ENCODE data around the gene FCHO1.

The FCHO1 gene, protein sequence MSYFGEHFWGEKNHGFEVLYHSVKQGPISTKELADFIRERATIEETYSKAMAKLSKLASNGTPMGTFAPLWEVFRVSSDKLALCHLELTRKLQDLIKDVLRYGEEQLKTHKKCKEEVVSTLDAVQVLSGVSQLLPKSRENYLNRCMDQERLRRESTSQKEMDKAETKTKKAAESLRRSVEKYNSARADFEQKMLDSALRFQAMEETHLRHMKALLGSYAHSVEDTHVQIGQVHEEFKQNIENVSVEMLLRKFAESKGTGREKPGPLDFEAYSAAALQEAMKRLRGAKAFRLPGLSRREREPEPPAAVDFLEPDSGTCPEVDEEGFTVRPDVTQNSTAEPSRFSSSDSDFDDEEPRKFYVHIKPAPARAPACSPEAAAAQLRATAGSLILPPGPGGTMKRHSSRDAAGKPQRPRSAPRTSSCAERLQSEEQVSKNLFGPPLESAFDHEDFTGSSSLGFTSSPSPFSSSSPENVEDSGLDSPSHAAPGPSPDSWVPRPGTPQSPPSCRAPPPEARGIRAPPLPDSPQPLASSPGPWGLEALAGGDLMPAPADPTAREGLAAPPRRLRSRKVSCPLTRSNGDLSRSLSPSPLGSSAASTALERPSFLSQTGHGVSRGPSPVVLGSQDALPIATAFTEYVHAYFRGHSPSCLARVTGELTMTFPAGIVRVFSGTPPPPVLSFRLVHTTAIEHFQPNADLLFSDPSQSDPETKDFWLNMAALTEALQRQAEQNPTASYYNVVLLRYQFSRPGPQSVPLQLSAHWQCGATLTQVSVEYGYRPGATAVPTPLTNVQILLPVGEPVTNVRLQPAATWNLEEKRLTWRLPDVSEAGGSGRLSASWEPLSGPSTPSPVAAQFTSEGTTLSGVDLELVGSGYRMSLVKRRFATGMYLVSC

DNA sequence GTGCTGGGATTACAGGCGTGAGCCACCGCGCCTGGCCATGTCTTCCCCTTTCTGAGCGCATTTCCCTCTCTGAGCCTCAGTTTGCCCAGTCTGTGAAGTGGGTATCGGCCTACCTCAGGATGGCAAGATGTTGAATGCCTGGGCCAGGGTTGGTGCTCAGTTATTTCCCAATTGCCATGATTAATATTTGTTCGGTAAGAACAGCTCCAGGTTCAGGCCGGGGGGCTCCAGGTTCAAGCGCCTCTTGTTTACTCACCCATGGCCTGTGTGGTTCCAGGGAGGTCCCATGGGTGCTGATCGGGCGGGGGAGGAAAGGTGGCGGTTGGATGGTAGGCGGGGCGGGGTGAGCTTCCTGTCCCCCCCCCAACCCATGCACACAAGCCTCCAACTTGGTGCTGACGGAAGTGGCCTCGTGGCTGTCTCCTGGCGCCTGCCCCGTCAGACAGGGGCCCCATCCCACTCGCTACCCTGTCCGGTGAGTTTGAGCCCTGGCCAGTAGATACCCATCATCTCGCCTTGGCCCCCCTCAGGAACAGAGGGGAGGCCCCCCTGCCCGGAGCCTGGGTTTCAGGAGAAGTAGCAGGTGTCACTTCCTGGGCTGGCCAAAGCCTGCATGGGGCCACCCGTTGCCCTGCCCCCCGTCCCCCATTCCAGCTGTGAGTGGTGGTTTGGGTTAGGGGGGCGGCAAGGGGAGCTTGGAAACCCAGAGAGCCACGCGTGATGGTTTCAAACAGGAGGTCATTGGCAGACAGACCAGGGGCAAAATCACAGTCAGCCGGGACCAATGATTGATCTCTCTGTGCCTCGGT lies at the start of gene FCHO1:
Gene FCHO1 (plus strand): TSS at position 375 of the 809 bp plus-strand sequence. CDS start 3,688 bp downstream, outside the sequence.
- DNase-seq (ENCODE audit: low read depth) = no peak

DNA sequence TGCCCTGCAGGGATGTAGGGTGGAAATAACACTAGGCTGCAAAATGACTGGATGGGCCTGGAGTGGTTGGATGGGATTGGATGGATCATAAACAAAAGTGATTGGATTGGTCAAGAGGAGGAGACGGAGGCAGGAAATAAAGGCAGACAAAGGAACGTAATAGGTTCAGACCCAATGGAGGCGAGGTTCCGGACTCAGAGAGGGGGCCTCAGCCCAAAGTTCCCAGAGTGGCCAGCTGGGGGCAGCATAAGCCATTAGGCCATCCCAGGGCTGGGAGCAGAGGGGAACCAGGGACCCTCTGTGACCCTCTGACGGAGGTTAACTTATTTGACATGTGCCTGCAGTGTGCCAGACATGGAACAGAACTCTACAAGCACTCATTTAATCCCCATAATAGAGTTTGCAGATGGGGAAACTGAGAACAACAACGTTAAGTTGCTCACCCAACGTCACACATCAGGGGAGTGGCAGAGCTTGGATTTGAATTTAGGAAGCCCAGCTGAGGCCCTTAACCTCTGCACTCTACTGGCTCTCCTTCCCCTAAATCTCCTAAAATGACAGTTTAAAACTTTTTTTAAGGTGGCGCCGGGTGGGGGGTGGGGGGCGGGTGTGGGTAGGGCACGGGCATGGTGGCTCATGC lies 47.3 kb upstream of the FCHO1 start:
- no peak for DNase-seq (ENCODE audit: low read depth)

GRCh38 chr19:17706750-17707181 lies 44.5 kb upstream of the FCHO1 start:
- DNase-seq (ENCODE audit: low read depth) = no peak

- no peak for DNase-seq (ENCODE audit: low read depth)
Measured at GRCh38 chr19:17711851-17712250, 39.4 kb upstream of the FCHO1 start.

GRCh38 chr19:17716309-17716929 lies 34.9 kb upstream of the FCHO1 start:
- no peak for DNase-seq (ENCODE audit: low read depth)

GRCh38 chr19:17718550-17718946 lies 32.7 kb upstream of the FCHO1 start:
- no peak for DNase-seq (ENCODE audit: low read depth)

DNA sequence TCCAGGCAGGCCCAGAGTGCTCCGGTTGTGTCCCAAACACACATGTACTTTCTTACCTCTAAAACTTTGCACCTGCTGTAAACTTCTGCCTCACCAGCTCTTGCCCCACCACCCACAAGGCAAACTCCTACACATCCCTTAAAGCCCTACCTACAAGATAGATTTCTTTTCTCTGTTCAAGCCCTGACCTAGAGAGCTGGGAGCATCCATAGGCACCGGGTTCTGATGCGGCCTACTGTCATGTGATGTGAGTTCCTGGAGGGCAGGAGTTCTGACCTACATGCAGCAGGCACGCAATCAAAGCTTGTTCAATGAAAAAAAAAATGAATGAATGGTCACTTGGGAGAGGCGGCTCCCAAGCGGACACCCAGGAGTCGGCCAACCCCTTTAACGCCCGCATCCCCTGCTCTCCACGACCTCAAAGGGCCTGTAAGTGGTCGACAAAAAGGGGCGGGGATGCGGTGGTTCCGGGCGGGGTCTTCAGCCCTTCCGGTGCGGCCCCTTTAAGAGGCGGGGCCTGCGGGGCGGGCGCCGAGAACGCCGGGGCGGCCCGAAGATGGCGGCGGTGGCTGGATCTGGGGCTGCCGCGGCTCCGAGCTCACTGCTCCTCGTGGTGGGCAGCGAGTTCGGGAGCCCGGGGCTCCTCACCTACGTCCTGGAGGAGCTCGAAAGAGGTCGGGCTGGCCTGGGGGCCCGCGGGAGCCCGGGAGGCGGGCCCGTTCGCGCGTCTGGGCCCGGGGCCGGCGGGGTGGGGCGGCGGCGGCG lies 32.1 kb upstream of the FCHO1 start, which contains the start of gene MAP1S:
Gene MAP1S (plus strand): TSS at position 534 of the 765 bp plus-strand sequence. CDS start 23 bp downstream, at position 557.
- DNase-seq (ENCODE audit: low read depth) = no peak

- no peak for DNase-seq (ENCODE audit: low read depth)
Measured at GRCh38 chr19:17719730-17720400, 31.4 kb upstream of the FCHO1 start.

DNA sequence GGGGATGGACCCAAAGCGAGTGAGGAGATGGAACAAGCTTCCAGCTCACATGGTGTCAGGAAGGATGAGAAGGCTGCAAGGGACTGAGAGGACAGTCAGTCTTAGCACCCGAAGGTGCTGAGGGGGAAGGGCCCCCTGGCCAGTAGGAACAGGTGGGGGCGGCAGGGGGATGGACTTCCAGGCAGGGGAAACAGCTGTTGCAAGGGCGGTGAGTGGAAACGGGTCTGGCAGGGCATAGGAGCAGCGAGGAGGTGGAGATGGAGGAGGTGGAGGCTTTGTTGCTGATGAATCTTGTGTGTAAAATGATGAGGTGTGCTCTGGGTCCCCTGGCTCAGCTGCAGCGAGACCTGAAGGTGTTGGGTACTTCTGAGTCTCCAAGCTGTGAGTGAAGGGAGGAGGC lies 30.8 kb upstream of the FCHO1 start:
- DNase-seq (ENCODE audit: low read depth) = no peak

DNA sequence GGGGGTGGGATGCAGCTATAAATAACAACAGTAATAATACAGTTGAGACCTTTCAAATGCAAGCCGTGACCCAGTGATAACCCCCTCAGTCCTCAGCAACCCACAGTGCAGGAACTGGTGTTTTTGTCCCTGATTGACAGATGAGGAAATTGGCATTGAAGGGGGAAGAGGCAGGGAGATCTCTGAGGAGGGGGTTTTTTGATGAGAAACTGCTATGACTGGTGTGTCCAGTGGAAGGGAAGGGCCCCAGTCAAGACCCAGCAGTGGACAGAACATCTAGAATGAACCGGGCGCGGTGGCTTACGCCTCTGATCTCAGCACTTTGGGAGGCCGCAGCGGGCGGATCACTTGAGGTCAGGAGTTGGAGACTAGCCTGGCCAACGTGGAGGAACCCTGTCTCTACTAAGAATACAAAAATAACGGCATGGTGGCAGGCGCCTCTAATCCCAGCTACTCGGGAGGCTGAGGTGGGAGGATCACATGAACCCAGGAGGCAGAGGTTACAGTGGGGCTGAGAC lies 30.1 kb upstream of the FCHO1 start:
- DNase-seq (ENCODE audit: low read depth) = no peak

GRCh38 chr19:17721821-17722220 lies 29.5 kb upstream of the FCHO1 start:
- DNase-seq (ENCODE audit: low read depth) = no peak

- no peak for DNase-seq (ENCODE audit: low read depth)
Measured at GRCh38 chr19:17722655-17723240, 28.5 kb upstream of the FCHO1 start.

DNA sequence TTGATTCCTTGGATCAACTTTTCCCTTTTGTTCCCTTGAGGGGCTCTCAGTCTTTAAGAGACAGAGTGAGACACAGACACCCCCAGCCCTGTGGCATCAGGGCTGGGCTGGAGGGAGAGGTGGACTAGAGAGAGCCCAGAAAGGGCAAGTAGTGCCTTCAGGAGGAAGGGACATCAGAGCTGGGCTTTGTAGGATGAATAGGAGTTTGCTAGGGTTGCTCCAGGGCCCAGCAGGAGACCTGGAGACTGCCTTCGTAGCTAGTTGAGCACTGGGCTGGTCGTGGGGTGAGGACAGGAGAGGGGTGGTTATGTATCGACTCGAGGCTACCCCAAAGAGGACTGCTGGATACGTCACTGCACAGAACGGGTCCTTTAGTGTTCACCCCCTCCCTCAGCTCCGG lies 26.6 kb upstream of the FCHO1 start:
- no peak for DNase-seq (ENCODE audit: low read depth)

DNA sequence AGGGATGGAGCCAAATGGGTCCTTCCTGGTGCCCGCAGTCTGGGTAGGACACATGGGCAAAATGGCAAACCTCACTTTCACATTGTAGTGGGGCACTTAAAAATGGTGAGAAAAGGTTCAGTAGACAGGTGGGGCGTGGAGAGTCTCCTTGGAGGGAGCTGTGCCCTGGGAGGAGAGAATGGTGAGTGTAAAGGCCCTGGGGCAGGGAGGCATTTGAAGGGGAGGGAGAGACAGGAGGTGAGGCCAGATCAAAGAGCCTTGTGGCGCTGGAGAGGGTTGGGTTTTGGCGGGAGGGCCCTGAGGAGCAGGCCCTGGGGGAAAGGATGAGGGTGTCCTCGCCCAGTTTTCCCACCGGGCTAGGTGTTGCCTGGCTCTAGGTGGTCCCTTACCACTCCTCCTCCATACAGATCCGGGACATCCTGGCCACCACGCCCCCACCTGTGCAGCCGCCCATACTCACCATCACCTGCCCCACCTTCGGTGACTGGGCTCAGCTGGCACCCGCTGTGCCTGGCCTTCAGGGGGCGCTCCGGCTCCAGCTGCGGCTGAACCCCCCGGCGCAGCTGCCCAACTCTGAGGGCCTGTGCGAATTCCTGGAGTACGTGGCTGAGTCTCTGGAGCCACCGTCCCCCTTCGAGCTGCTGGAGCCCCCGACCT lies 25.7 kb upstream of the FCHO1 start:
- no peak for DNase-seq (ENCODE audit: low read depth)

- DNase-seq (ENCODE audit: low read depth) = no peak
Measured at GRCh38 chr19:17726136-17726741, 25.0 kb upstream of the FCHO1 start.

DNA sequence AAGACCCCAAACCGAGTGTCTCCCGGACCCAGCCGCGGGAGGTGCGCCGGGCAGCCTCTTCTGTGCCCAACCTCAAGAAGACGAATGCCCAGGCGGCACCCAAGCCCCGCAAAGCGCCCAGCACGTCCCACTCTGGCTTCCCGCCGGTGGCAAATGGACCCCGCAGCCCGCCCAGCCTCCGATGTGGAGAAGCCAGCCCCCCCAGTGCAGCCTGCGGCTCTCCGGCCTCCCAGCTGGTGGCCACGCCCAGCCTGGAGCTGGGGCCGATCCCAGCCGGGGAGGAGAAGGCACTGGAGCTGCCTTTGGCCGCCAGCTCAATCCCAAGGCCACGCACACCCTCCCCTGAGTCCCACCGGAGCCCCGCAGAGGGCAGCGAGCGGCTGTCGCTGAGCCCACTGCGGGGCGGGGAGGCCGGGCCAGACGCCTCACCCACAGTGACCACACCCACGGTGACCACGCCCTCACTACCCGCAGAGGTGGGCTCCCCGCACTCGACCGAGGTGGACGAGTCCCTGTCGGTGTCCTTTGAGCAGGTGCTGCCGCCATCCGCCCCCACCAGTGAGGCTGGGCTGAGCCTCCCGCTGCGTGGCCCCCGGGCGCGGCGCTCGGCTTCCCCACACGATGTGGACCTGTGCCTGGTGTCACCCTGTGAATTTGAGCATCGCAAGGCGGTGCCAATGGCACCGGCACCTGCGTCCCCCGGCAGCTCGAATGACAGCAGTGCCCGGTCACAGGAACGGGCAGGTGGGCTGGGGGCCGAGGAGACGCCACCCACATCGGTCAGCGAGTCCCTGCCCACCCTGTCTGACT lies 24.1 kb upstream of the FCHO1 start:
- no peak for DNase-seq (ENCODE audit: low read depth)

DNA sequence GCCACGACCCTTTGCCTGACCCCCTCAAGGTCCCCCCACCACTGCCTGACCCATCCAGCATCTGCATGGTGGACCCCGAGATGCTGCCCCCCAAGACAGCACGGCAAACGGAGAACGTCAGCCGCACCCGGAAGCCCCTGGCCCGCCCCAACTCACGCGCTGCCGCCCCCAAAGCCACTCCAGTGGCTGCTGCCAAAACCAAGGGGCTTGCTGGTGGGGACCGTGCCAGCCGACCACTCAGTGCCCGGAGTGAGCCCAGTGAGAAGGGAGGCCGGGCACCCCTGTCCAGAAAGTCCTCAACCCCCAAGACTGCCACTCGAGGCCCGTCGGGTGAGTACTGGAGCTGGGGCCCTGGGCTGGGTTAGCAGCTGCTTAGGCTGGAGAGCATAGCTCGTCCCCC lies 23.4 kb upstream of the FCHO1 start:
- DNase-seq (ENCODE audit: low read depth) = no peak
